Activated CD4-positive, alpha-beta T cell treated with anti-CD3 and anti-CD28 coated beads, Interleukin-2, amount 10 ng/mL, durations not matched to agents 24 days and 14 days (primary cell): Measurements from ENCODE around the gene HTT. TPM values are rescaled to one million over a fixed set of nuclear protein-coding genes. Genes with fewer than 3 reads are reported as not detected.

Experiments used
- DNase-seq: peaks from one replicate; pipeline ENCODE4 v3.0.0; 2022
- H3K27ac Mint-ChIP-seq: one replicate; pipeline ENCODE4 v1.8.0; 2022; ENCODE audit warnings: mild to moderate bottlenecking, mixed read lengths
- H3K27me3 Mint-ChIP-seq: one replicate; pipeline ENCODE4 v1.8.0; 2022; ENCODE audit warnings: mixed read lengths
- H3K36me3 Mint-ChIP-seq: one replicate; pipeline ENCODE4 v1.8.0; 2022; ENCODE audit warnings: low read depth, mild to moderate bottlenecking, mixed read lengths
- H3K4me1 Mint-ChIP-seq: one replicate; pipeline ENCODE4 v1.8.0; 2021; ENCODE audit warnings: mixed read lengths
- H3K4me3 Mint-ChIP-seq: one replicate; pipeline ENCODE4 v1.8.0; 2022; ENCODE audit warnings: mild to moderate bottlenecking, moderate library complexity, mixed read lengths
- H3K9me3 Mint-ChIP-seq: one replicate; pipeline ENCODE4 v1.8.0; 2021; ENCODE audit warnings: mixed read lengths
- intact Hi-C: fragments of 100-400 bp; cut with micrococcal nuclease; formaldehyde crosslinking; loops from one replicate; pipeline ENCODE4 v1.15.1; 2023
- total RNA-seq: library from RNA; stranded (reverse); gene quantifications from 2 replicates; pipeline ENCODE4 v1.2.3, GENCODE V29; 2022

Gene HTT
- total RNA-seq, 1 donor from 2014 or later, result 70.6 TPM

DNA sequence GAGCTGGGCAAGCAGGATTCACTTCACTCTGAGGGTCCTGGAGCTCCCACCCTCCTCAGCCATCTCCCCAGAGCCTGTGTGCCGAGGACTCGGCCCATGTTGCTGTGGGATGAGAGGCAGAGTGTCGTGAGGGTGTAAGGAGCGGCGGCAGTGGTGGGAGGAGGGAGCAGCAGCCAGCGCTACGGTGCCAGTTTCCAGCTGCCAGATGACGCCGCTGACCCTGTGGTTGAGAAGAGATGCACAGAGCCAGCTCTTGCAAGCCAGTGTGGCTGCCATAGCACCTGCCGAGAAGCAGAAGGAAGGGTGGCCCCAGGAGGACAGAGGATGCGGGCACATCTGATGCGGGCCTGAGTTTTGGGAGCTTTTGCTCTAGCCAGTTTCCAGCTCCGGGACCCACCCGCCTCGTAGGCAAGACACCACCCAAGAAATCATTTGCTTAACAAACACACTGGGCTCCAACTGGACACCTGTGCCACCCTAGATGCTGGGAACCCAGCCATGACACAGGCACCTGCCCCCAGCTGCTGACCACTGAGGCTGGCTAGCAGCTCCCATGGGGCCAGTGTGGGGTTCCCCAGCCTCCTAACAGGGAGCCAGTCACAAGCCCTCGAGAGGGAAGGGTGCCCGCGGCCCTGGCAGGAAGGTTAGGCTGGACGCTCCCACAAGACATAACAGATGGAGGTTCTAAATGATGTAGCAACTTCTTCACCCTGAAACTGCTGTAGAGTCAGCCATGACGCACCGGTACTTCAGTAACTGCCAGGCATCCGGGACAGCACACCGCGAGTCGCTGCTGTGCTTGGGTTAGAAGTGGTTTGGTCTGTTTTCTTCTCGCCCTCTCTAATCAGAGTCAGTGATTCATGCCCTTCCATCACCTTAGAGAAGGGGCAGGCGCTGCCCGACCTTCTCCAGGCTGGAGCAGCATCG, 183.3 kb downstream of the HTT start:
- no peak overlapping the region for H3K27ac Mint-ChIP-seq
- H3K9me3 Mint-ChIP-seq, result no peaks in the 10 kb centered on the region
- DNase-seq, result no peak
- H3K4me3 Mint-ChIP-seq, result no peak overlapping the region
- no peaks in the 10 kb centered on the region for H3K27me3 Mint-ChIP-seq
- H3K36me3 Mint-ChIP-seq, result no peaks in the 10 kb centered on the region
- no peaks in the 10 kb centered on the region for H3K4me1 Mint-ChIP-seq
- intact Hi-C loops, result no loop called here

DNA sequence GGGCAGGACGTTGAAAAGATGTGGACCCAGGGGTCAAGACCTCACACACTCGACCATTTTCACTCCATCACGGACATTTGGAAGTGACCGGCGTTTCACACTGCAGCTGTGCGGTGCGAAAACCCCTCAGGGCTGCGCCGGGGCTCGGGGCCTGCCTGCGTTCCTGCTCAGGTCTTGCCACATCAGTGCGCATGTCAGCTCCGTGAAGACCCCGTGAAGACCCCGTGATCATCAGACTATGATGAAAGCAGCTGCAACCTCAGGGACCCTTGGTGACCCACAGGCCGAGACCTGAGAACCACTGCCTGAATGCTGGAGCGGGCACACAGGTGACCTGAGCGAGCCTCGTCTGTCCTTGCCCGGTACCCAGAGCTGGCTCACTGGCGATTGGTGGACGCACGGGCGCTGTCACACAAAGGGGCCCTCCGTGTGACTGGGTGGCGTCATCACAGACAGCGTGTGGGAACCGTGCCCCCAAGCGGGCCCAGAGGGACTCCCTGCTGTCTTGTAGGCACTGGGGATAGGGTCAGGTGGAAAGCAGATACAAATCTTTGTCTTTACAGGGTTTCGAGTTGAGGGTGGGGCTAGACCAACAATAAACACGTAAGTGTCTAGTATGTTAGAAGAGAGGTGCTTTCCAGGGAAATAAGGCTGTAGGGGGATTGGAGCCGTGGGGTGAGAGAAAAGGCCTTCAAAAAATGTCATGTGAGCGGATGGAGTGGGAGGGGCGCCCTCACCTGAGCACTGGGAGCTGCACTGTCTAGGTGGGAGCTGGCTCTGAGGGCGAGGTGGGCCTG, 187.1 kb downstream of the HTT start:
- intact Hi-C loops, result no loop called here
- H3K4me3 Mint-ChIP-seq, result no peak overlapping the region
- H3K27me3 Mint-ChIP-seq, result no peaks in the 10 kb centered on the region
- H3K4me1 Mint-ChIP-seq, result no peaks in the 10 kb centered on the region
- no peak overlapping the region for H3K27ac Mint-ChIP-seq
- DNase-seq, result no peak
- no peaks in the 10 kb centered on the region for H3K36me3 Mint-ChIP-seq
- H3K9me3 Mint-ChIP-seq, result no peaks in the 10 kb centered on the region

DNA sequence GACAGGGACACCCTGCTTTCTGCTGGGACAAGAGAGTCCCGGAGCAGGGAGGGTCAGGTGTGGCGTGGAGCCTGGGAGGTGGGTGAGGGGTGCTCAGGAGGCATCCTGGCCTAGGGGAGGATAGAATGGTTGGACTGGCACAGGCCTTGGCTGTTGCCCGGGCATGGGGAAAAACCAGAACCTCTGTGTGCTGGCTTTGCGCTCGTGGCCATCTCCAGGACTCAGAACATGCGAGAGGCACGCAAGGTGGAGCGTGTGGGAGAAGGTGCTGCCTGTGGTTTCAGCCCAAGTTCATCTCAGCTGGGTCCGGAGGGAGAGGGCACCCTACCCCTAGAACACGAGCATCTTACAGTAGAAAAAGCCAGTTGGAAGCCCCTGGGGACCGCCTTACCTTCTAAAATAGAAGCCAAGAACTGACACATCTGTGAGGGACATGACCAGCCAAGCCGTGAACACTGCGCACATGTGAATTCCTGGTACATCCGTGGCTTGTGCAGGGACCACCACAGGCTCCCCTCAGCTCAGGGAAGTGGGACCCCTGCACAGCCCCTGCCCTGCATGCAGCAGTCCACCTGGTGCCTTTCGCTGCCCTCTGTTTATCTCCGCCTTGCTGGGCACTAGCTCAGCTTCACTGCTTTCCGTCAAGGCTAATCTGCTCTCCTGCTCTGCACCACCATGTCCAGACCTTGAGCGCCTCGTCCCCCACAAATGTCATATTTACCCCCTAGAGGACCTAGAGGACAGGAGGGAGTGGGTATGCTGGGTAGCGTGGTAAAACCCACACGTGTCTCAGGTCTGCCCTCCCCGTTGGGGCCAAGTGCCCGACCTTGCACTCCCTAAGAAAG, 187.9 kb downstream of the HTT start:
- no peaks in the 10 kb centered on the region for H3K9me3 Mint-ChIP-seq

DNA sequence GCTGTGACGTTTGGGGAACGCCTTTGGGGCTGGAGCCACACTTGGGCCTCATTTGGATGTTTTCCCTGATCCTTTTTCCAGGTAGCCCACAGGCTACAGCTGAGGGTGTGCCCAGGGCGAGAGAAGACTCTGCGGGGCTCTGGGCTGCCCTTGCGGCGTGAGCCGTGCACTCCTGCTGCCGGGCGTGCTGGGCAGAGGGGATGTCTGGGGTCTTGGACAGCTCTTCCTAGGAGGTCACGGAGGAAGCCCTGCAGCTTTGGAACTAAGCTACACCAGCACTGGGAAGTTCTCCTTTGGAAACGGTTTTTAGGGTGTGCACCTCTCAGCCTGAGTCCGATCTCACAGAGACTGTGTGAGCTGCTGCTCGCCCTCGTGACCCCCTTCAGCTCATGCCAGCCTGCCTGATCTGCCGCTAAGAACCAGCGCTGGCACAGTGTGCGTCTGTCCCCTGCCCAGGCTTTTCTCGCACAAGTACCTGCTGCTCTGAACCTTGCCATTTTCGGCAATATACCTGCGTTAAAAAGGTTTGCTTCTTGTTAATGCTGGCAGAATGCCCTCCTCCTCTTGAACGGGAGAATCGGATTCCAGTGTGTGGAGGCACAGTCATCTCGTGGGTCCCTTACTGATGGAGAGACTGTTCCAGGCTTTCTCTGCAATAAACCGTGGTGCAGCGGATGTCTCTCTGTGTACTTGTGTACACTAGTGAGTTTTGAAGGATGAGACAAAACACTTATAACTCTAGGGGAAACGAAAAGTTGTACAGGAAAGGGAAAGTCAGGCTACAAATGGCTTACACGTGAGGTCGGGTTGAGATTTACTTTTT, 188.8 kb downstream of the HTT start:
- Mint-ChIP-seq H3K27ac (no peak overlapping the region), H3K9me3 (no peaks in the 10 kb centered on the region), H3K4me3 (no peak overlapping the region), H3K4me1 (no peaks in the 10 kb centered on the region), H3K36me3 (no peaks in the 10 kb centered on the region), H3K27me3 (no peaks in the 10 kb centered on the region)
- DNase-seq, result no peak
- intact Hi-C loops, result no loop called here

More for the DNA sequence above, 187.9 kb downstream of the HTT start:
- Mint-ChIP-seq H3K4me1 (no peaks in the 10 kb centered on the region), H3K4me3 (no peak overlapping the region), H3K27me3 (no peaks in the 10 kb centered on the region), H3K27ac (no peak overlapping the region), H3K36me3 (no peaks in the 10 kb centered on the region)
- intact Hi-C loops, result no loop called here
- DNase-seq, result no peak

DNA sequence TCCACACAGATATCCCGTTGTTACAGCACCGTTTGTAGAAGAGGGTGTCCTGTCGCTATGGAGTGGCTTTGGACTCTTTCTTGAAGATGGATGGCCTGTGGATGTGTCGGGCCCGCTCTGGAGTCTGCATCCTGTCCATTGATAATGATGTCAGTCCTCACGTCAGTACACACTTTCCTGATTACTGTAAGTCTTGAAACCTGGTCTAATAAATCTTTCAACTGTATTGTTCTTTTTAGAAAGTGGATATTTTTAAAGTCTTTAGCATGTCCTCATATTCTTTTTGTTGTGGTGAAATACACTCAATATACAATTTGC, 189.4 kb downstream of the HTT start:
- intact Hi-C loops, result no loop called here
- Mint-ChIP-seq H3K9me3 (no peaks in the 10 kb centered on the region), H3K36me3 (no peaks in the 10 kb centered on the region), H3K4me1 (no peaks in the 10 kb centered on the region), H3K4me3 (no peak overlapping the region), H3K27ac (no peak overlapping the region), H3K27me3 (no peaks in the 10 kb centered on the region)
- no peak for DNase-seq

DNA sequence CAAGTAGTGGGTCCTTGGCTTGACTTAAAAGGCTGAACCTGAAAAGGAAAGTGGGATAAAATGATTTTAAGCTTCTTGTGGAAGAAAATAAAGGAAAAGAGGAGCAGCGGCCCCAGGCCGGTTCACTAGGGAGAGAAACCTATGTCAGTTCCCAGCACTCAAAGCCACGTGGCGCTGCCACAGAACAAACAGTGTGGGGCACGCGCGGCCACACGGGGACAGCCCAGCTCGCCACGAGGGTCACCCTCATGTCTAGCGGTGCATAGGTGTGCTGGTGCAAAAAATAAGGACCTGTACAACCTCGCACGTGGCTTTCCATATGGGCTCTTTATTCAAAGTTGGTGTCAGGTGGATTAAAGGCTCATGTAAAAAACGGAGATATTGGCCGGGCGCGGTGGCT, 191.6 kb downstream of the HTT start:
- H3K4me1 Mint-ChIP-seq, result no peaks in the 10 kb centered on the region
- H3K36me3 Mint-ChIP-seq, result no peaks in the 10 kb centered on the region
- H3K4me3 Mint-ChIP-seq, result no peak overlapping the region
- H3K27me3 Mint-ChIP-seq, result no peaks in the 10 kb centered on the region
- intact Hi-C loops, result no loop called here
- H3K9me3 Mint-ChIP-seq, result no peaks in the 10 kb centered on the region
- no peak overlapping the region for H3K27ac Mint-ChIP-seq
- DNase-seq, result no peak

DNA sequence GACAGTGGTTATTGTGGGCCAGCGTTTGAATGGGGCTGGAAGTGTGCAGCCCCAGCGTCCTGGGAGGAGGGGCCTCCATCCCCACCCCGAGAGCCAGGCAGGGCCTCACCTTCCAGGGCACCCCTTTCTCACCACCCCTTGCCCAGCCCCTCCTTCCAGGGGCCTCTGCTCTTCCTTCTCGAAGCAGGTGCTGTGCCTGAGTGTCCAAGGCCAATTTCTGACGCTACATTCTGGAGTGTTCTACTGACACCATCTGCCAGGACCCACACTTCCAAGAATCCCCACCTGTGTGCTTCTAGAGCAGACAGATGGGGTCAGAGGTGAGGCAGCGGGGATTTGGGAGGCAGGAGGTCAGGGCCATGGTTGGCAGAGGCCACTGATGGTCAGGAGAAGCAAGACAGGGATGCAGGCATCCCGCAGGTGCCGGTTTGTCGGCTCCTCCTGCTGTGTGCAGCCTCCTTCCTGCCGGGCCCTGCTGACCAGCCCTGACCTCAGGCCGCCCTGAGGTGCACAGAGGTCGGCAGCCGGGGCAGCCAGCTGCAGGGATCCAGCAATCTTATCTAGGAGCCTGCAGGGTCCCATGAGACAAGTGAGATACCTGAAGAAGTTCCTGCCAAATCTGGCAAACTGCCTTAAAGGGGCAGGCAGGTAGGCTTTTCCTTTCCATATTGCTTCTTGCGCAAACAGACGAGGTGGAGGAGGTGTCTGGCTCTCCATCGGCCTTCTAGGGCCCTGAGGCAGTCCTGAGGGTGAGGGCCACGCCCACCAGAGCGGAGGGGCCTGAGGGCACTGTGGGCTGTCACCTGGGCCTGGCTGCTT, 193.3 kb downstream of the HTT start:
- Mint-ChIP-seq H3K27ac (no peak overlapping the region), H3K9me3 (no peaks in the 10 kb centered on the region), H3K4me1 (no peaks in the 10 kb centered on the region), H3K27me3 (peaks cover 6% of the 10 kb centered on the region), H3K36me3 (no peaks in the 10 kb centered on the region), H3K4me3 (no peak overlapping the region)
- intact Hi-C loops, result no loop called here
- DNase-seq, result no peak

DNA sequence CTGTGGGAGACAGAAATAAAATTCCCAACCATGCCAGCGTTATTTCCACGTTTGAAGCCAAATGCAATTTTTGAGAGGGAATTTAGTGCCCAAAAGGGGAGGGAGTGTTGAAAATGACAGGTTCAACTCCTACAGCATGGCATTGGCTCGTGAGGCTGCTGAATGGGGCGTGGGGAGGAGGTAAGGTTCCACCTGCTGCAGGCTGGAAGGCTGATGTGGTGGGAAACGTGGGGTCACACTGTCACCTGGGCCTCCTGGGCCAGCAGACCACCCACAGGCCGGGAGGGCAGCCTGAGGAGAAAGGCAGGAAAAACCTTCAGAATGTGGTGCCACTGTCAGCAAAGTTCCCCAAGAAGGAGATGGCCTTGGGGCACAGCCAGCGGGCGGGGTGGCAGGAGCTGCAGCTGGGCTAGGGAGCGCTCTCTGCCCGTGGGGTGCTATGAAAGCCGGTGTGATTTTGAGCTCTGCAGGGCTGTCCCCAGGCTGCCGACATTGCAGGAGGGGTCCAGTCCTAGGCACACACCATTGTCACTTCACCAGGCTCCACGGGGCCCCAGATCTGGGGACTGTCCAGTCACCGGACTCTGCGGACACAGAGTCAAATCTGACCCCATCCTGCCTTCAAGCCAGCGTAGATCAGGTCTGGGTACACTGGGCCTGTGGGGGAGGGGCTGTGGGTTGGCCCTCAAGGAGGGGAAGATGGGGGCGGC, 194.1 kb downstream of the HTT start:
- intact Hi-C loops, result no loop called here
- DNase-seq, result no peak
- peaks cover 6% of the 10 kb centered on the region for H3K27me3 Mint-ChIP-seq

DNA sequence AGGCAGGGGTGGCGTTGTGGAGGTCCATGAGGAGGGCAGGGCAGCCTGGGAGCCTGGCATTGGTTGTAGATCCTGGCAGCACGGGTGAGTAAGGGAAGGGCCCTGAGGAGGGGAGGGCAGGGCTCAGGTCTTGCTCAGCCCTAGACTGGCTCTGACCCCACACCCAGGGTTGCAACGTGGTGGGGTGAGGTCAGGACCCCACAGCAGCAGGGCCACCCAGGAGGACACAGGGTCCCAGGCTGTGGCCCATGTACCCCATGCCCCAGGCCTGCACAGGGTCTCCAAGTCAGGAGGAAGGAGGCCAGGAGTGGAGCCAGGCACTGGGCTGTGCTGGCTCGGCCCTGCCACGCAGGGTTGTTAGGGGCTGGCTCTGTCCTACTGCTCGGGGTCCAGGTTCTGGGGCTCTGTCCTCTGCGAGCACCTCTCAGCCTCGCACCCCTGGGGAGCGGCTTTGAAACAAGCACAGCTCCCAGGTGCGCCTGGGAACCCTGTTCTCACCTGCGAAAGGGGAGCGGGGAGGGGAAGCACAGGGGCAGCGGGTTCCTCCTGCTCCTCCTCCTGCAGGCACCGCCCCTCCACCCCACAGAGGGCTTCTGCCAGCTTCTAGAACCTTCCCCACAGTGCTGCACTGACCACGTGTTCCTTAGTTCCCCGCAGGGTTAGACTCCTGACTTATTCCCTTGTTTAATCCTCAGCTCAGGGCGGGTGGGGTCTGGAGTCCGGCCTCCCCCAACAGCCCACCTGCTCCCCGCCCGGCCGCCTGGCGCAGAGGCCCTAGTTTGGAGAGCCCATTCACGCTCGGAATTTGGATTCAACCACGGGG, 194.8 kb downstream of the HTT start:
- Mint-ChIP-seq H3K36me3 (no peaks in the 10 kb centered on the region), H3K9me3 (no peaks in the 10 kb centered on the region), H3K4me3 (no peak overlapping the region), H3K4me1 (no peaks in the 10 kb centered on the region), H3K27ac (no peak overlapping the region), H3K27me3 (peaks cover 6% of the 10 kb centered on the region)
- intact Hi-C loops, result no loop called here
- no peak for DNase-seq

More for the DNA sequence above, 194.1 kb downstream of the HTT start:
- no peak overlapping the region for H3K4me3 Mint-ChIP-seq
- no peaks in the 10 kb centered on the region for H3K36me3 Mint-ChIP-seq
- no peak overlapping the region for H3K27ac Mint-ChIP-seq
- H3K4me1 Mint-ChIP-seq, result no peaks in the 10 kb centered on the region
- H3K9me3 Mint-ChIP-seq, result no peaks in the 10 kb centered on the region

DNA sequence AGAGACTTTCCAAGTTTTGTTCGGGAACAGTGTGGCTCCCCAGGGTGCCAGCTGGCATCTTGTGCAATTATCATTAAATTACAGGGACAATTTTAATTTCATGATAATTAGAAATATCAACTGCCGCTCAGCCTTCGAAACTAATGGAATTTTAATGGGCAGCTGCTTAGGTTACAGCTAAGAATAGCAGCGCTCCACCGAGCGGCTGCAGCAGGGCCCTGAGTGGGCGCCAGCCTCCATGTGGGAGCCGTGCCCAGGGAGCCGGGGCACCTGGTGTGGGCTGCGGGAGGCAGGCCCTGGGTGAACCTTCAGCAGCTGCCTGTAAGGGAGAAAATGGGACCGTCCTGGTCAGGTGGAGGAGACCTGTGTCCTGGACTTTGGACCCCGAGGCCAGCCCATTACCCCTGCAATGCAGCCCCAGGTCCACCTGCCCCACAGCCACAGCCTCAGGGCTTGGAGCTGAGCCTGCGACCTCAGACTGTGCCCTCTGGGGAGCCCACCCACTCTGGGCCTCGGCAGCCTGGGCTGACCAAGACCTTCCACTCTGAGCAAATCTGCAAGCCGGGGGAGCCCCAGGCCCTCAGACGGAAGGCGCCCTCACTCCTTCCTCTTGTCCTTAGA, 195.6 kb downstream of the HTT start:
- intact Hi-C loops, result no loop called here
- Mint-ChIP-seq H3K27ac (no peak overlapping the region), H3K4me1 (no peaks in the 10 kb centered on the region), H3K9me3 (no peaks in the 10 kb centered on the region), H3K4me3 (no peak overlapping the region), H3K36me3 (no peaks in the 10 kb centered on the region), H3K27me3 (peaks cover 6% of the 10 kb centered on the region)
- DNase-seq, result no peak

DNA sequence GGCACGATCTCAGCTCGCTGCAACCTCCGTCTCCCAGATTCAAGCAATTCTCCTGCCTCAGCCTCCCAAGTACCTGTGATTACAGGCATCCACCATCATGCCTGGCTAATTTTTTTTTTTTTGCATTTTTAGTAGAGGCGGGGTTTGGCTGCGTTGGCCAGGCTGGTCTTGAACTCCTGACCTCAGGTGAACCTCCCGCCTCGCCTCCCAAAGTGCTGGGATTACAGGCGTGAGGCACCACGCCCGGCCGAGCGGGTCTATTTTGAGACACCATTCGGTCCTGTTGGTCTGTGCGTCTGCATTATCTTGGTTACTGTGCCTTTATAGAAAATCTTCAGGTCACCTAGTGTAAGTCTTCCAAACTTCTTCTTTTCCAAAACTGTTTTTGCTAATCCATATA, 196.7 kb downstream of the HTT start:
- intact Hi-C loops, result no loop called here
- no peaks in the 10 kb centered on the region for H3K9me3 Mint-ChIP-seq
- H3K4me1 Mint-ChIP-seq, result peaks cover 3% of the 10 kb centered on the region
- H3K27ac Mint-ChIP-seq, result no peak overlapping the region
- H3K27me3 Mint-ChIP-seq, result peaks cover 8% of the 10 kb centered on the region
- no peak overlapping the region for H3K4me3 Mint-ChIP-seq
- DNase-seq, result no peak
- H3K36me3 Mint-ChIP-seq, result no peaks in the 10 kb centered on the region
